GM21447 (cell line): ENCODE data around the gene ARHGAP6.
"Not testable (repeated sequence)": the region's sequence is repeated elsewhere in the genome, so short reads cannot be mapped to it uniquely, and the experiment has no call there.

Experiments used
- ATAC-seq: cut with Tn5 transposase; IDR thresholded peaks from one replicate; pipeline ENCODE4 v1.9.1; 2021; ENCODE audit not compliant: unreplicated experiment

Gene ARHGAP6

DNA sequence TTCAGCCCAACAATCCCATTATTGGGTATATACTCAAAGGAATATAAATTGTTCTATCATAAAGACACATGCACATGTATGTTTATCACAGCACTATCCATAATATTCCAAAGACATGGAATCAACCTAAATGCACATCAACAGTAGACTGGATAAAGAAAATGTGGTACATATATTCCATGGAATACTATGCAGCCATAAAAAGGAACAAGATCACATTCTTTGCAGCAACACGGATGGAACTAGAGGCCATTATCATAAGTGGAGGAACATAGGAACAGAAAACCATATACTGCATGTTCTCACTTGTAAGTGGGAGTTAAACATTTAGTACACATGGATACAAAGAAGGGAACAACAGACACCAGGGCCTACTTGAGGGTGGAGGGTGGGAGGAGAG, 301.9 kb downstream of the ARHGAP6 start:
- ATAC-seq, result not testable (repeated sequence)

DNA sequence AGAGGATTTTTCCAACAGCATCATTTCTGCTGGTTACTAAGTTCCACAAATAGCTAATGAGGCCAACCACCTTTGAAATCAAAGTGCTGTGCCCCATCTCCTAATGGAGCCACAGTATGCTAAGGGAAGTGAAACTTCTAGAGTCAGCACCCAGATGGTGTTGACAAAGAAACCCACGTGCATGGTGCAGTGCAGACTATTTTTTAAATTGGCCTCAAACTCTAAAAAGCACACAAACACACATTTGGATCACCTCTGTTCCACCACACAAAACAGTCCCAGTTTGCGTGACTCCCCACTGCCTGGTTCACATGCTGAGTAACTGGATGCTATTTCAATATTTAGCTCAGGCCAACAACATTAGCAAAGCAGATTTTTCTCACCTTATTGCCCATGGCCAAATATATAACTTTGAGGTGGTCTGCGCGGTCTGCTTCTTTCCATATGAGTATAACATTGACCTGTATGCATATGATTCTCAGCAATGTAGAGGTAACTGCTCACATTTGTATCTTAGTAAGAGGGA, 302.6 kb downstream of the ARHGAP6 start:
- peak; percentile 96 for ATAC-seq

DNA sequence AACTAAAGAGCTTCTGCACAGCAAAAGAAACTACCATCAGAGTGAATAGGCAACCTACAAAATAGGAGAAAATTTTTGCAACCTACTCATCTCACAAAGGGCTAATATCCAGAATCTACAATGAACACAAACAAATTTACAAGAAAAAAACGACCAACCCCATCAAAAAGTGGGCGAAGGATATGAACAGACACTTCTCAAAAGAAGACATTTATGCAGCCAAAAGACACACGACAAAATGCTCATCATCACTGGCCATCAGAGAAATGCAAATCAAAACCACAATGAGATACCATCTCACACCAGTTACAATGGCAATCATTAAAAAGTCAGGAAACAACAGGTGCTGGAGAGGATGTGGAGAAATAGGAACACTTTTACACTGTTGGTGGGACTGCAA, 304.1 kb downstream of the ARHGAP6 start:
- ATAC-seq, result not testable (repeated sequence)

DNA sequence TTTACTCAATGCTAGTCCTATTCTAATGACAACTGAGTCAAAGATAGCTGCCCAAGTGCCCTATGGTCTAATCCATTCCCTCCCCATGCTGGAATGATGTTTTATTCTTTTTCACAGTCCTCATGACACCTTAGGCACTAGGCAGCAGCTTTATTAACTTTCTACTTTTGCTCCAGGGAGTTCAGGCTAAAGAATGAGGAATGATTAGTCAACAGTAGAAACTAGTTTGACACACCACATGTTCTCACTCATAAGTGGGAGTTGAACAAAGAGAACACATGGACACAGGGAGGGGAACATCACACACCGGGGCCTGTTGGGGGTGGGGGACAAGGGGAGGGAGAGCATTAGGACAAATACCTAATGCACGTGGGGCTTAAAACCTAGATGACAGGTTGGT, 309.8 kb downstream of the ARHGAP6 start:
- not testable (repeated sequence) for ATAC-seq

DNA sequence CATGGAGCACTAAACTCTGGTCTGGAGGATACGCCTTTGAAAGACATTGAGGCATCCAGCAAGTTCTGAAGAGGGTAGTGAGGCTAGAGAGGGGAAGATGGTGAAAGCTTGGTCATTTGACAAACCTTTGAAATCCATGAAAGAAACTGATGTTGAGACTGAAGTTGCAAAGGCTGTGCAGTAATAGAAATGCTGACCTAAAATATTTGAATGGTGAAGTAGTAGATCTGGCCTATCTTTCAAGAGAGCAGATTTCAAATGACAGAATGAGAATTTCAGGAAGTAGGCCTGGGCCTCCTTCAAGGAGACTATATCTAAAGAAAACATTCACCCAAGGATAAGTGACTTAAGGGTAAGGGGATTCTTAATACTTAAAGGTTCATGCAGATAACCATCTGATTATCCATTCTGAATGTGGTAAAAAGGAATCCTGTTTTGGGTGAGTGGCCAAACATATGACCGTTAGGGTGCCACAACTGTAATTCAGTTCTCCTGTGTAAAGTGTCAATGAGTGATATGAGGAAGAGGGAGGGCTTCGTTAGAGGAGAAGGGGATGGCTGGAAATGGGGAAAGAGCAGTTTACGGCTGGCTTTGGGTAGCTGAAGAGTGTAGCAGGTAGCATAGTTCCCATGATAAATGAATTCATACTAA, 310.3 kb downstream of the ARHGAP6 start:
- no peak for ATAC-seq

DNA sequence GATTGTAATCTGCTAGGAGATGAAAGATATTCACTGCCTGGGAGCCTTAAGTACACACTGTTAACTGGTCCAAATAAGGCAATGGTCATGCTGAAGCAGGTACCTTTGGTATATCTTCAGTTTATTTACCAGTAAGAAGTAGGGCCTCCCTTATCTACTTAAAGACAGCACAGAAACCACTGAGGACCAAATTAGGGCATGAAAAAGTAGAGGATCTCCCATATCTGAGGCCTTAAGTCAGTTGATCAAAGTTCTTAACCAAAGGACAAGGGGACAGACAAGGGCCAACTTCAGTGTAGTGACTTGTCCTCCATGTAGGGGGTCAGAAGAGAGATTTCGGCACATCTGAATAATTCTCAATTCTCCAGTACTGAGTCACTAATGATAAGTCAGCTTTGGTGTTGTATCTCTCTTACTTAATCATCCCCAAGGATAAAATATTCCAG, 313.4 kb downstream of the ARHGAP6 start:
- ATAC-seq, result no peak

DNA sequence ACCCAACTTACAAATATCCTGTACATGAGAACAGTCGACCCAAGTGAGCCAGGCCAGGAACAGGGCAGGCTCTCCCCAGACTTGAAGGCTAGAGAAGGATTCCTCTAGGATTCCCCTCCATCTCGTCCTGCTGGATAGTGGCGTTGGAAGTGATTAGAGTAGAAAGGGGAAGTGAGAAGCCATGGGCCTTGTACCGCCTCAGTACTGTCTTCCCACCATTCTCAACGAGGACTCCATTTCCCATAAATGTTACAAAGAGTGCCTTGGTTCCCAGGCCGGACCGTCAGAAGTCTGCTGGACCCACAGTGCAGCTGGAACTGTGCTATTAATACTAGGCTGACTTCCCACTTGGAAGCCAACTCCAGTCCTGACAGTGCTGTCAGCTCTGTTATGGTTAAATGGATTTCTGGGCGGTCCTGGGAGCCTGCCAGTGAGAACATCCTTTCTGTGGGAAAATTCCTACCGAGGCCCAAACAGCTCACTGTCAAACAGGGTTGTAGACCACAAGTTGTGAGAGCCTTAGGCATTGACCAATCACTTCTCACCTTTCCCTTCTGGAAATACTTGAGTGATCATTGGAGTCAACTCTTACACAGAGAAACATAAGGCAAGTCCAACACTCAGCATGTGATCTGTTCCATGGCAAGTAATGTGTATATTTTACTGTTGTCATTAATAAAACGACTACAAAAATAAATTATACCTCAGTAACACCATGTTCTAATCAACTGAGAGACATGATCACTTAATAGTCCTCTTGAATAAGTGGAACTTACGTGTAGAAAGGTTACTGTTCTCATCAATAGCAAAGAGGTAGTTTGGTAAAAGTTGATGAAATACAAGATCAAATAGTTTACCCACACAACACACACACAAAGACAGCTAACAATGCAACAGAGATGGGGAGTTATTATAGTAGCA, 314.1 kb downstream of the ARHGAP6 start:
- ATAC-seq, result peak; percentile 50

DNA sequence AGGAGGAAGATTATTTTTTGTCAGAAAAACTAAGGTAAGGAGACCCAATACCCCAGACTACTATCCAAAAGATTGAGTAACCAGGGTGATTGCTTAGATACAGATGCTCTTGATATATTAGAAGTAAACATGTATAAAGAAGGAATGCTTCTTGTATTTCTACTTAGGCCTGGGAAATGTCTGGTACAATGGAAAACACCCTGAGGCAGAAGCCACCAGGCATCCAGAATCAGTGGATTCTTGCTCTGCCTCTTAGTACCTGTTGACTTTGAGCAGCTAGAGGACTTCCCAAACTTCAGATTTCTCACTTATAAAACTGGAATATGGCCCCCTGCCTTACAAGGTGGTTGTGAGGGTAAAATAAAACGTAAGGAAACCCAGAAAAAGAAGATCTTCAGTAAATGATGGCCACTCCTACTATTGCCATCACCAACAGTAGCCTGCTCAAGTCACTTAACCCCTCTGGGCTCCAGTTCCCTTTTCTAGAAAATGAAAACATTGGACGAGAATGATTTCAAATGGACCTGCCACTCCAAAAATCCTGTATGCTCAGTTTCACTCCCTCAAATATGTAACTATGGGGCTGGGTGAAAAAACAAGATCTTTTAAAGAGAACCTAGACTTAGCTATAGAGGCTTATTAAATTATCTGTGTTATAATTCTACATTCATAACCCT, 315.9 kb downstream of the ARHGAP6 start:
- ATAC-seq, result no peak

DNA sequence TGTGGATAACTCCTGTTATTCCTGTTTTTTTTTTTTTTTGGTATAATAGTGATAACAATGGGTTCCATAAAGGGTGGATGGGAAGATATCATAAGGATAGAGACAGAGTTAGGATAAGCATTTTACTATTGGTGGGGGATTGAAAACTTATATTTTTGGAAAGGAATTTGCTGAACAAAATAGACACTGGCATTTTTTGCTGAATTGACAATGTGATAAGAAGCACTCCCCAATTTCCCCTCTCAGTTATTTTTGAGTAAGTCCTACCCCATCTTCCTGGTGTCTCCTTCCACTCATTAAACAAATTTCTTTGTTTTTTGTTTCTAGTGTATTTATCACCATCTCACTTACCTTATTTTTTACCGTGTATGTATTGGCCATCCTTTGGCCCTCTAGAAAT, 316.7 kb downstream of the ARHGAP6 start:
- no peak for ATAC-seq

- ATAC-seq, result no peak
Observed at GRCh38 chrX:11347300-11347699, 318.4 kb downstream of the ARHGAP6 start.

DNA sequence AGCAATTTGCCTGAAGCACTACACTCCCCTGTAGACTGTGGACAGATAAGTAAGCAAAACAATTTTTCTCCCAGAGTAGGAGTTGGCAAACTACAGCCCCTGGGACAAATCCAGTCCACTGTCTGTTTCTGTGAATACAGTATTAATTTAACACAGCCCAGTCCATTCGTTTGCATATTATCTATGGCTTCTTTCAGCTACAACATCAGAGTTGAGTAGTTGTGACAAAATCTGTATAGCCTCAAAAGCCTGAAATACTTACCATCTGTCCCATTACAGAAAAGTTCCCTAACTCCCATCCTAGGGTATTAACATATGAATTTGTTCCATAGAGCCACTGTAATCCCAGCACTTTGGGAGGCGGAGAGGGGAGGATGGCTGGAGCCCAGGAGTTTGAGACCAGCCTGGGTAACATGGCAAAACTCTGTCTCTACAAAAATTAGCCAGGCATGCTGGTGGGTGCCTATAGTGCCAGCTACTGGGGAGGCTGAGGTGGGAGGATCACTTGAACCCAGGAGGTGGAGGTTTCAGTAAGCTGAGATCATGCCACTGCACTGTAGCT, 319.5 kb downstream of the ARHGAP6 start:
- no peak for ATAC-seq

DNA sequence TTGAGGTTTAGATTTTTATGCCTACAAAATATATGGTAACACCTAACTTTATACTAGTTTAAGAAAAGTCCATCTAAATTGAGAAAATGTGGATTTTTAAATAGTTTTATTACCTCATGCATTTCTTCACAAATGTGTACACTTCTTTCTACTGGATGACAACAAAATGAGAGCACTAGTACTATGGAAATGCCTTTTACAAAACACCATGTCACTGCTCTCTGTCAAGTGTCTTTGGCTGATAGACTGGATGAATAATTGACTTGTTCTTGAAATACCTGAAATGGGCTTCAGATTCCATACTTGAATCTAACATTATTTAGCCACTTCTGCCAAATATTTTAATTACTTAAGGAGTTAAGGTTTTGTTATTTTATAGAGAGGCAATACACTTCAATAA, 323.0 kb downstream of the ARHGAP6 start:
- no peak for ATAC-seq

DNA sequence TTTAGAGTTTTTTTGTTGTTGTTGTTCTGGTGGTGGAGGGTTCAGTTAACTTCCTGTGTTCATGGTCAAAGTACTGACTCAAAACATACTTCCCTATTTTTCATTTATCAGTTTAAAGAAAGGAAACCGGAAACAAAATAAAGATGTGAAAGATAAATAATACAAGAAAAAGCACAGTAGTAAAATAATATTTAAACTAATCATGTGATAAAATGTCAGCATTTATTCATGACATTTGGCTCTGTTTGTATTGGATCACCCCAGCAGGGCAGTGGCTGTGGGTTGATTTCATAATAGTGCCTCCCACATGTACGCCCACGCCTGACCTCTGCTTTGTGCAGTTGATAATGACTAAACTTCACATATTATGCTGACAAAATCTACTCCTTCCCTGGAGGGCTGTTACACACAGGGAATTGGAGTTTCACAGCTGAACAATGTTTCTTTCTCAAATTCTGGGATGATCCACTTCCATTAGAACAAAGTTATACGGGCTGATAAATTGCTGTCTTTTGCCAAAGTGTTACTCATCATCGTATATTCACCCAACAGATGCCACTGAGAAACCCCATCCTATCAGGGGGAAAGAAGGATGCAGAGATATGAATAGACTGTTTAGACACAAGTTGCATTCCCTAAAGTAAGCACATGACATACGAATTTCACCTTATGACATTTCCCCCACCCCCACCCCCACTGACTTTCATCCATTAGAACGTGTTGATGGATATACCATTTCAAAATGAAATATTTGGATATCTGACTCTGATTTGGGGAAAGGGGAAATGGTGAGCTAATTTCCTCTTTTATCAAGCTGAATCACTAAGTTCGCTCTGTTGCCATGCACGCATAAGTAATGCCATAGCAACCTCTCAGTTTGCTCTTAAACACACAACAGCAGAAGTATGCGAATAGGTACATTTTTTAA, 324.2 kb downstream of the ARHGAP6 start:
- ATAC-seq, result peak; percentile 87

DNA sequence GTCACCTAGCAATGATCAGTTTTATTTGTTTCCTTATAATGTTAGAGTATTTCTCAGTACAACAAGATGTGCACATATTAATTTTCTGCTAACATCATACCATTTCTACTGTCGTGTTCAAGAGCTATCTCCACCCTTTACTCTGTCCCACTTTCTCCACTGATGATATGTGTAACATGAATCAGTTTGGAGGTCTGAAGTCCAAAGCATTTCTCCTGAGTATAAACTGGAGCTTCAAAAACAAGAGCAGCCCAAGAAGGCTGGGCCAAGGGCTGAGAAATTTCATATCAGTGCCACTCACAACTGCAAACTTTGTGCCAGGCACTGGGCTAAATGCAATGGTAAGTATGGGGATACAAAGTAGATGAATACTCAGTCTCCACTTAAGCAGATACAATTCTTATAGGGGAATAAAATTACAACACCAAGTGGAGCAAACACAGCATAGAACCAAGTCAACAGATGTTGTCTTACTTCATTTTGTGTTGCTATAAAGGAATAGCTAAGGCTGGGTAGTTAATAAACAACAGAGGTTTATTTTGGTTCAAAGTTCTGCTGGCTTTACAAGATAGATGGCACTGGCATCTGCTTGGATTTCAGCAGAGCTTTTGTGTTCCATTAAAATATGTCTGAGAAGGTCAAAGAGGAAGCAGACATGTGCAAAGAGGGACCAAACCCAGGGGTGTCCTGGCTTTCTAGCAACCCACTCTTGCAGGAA, 328.3 kb downstream of the ARHGAP6 start:
- ATAC-seq, result no peak

DNA sequence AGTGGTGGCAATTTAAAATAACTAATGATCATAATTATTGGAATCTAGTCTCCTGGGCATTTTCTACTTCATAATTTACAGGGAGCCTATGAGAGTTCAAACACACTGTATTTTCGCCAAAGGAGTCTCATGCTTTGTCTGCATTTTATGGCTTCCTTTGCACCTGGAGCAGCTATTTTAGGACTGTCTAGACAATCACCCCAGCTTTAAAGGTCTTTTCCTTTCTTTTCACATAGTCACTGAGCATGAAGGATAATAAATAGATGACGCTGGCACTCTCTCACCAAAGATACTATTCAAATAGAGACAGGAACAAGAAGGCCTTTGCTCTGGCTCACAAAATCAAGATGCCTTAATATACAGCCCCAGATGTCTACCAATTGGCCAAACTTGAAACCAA, 329.5 kb downstream of the ARHGAP6 start:
- no peak for ATAC-seq

DNA sequence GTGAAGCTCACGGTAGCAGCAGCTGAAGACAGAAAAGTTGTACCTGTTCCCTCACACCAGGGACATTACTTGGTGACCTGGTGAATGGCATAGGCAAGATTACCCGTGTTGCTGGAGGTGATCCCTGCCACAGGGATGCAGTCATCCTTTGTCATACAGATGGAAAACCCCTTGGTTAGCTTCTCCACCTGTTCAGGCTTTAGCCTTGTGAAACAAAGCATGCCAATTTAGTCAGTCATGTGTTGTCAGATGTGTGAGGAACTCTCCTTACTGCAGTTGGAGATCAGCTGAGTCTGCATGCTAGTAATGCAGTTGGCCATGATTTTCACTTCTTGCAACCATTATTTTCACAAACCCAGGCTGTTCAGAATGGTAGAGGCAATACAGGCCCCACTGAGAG, 331.6 kb downstream of the ARHGAP6 start:
- ATAC-seq, result no peak

DNA sequence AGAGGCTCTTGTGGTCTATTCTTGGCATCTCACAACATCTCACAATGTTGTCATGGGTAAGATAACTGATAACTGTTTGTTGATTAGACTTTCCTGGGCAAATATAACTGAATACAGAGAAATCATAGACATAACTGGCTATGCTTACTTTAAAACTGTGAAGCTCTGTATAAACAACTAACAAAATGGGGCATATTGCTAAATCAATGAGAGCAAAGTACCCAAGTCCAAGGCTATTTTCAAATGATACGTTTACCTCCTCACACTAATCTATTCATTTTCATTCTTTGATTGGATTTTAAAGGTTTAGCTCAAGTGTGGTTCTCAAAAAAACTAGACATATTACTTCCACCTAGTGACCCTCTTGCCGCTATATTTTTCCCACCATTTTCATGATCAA, 333.9 kb downstream of the ARHGAP6 start:
- no peak for ATAC-seq

DNA sequence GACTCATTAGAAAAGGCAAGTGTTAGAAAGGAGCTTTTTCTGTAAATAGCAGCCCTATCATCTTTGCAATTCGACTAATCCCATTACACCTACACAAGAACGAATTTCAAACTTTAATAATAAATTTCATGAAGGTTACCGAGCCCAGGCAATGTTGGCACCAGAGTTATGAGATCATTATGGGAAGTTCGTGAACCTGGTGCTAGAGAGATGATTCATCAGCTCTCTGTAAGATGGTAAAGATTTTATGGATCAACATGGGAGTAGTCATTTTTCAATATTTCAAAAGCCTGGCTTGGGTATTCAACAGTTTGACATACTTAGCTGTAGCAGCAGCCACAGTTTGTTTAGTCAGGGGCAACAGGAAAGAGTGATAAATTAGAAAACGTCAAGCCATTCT, 336.7 kb downstream of the ARHGAP6 start:
- no peak for ATAC-seq

GRCh38 chrX:11328134-11328533, 337.6 kb downstream of the ARHGAP6 start:
- no peak for ATAC-seq
